ENCODE results near the gene STEAP1B.
"Not testable (repeated sequence)": the region's sequence is repeated elsewhere in the genome, so short reads cannot be mapped to it uniquely, and the experiment has no call there.

The STEAP1B gene

GRCh38 chr7:22496296-22496888 is 3.6 kb downstream of the STEAP1B start:
- not testable (repeated sequence) for DNase-seq

- DNase-seq: not testable (repeated sequence)
Measured at GRCh38 chr7:22493160-22493925, 6.6 kb downstream of the STEAP1B start.

GRCh38 chr7:22488643-22489462 is 11.1 kb downstream of the STEAP1B start:
- peak; percentile 80 for DNase-seq

GRCh38 chr7:22487978-22488642 is 11.9 kb downstream of the STEAP1B start:
- no peak for DNase-seq

- DNase-seq: no peak
Measured at GRCh38 chr7:22486597-22486996, 13.4 kb downstream of the STEAP1B start.

GRCh38 chr7:22485189-22485588 is 14.8 kb downstream of the STEAP1B start:
- no peak for DNase-seq

GRCh38 chr7:22482503-22482902 is 17.5 kb downstream of the STEAP1B start:
- no peak for DNase-seq

GRCh38 chr7:22481726-22482125 is 18.3 kb downstream of the STEAP1B start:
- no peak for DNase-seq

GRCh38 chr7:22480523-22481075 is 19.4 kb downstream of the STEAP1B start:
- peak; percentile 43 for DNase-seq

- no peak for DNase-seq
Measured at GRCh38 chr7:22477876-22478450, 22.0 kb downstream of the STEAP1B start.

GRCh38 chr7:22477262-22477661 is 22.7 kb downstream of the STEAP1B start:
- no peak for DNase-seq

- no peak for DNase-seq
Measured at GRCh38 chr7:22476824-22477223, 23.2 kb downstream of the STEAP1B start.

GRCh38 chr7:22474645-22475044 is 25.3 kb downstream of the STEAP1B start:
- no peak for DNase-seq

GRCh38 chr7:22470981-22471380 is 29.0 kb downstream of the STEAP1B start:
- no peak for DNase-seq

- peak; percentile 77 for DNase-seq
Measured at GRCh38 chr7:22469371-22470143, 30.4 kb downstream of the STEAP1B start.

- DNase-seq: no peak
Measured at GRCh38 chr7:22468609-22469008, 31.4 kb downstream of the STEAP1B start.

- no peak for DNase-seq
Measured at GRCh38 chr7:22464299-22464698, 35.7 kb downstream of the STEAP1B start.

- no peak for DNase-seq
Measured at GRCh38 chr7:22460363-22460988, 39.5 kb downstream of the STEAP1B start.

GRCh38 chr7:22457471-22457870 is 42.5 kb downstream of the STEAP1B start:
- no peak for DNase-seq

- no peak for DNase-seq
Measured at GRCh38 chr7:22454446-22454845, 45.5 kb downstream of the STEAP1B start.

GRCh38 chr7:22452960-22453558 is 46.9 kb downstream of the STEAP1B start:
- DNase-seq: no peak

Measured in NCI-H345 (cell line).